Measurements from ENCODE around the gene PARP1.

The PARP1 gene

DNA sequence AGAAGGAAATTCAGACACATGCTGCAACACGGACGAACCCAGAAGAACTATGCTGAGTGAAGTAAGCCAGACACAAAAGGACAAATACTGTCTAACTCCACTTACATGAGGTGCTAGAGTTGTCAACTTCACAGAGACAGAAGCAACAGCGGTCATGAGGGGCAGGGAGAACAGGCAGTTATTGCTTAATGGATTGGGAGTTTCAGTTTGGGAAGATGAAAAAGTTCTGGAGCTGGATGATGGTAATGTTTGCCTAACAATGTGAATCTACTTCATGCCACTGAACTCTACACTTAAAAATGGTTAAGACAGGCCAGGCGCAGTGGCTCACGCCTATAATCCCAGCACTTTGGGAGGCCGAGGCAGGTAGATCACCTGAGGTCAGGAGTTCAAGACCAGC, 12.1 kb downstream of the PARP1 start:
- Histone ChIP-seq H3K4me2 (ENCODE audit: low read length, poor library complexity, severe bottlenecking) (no peak overlapping the region), H3K27me3 (ENCODE audit: control insufficient read depth in 1 of 2, insufficient read depth in 1 of 2, low read length in 2 of 2) (no peaks in the 10 kb centered on the region), H2BK15ac (ENCODE audit: low read depth, poor library complexity, severe bottlenecking) (no peak overlapping the region), H2AFZ (ENCODE audit: low read depth, low read length) (no peak overlapping the region), H2BK12ac (ENCODE audit: low read length in 2 of 2) (no peak overlapping the region), H3K4me1 (ENCODE audit: control insufficient read depth, insufficient read depth, low read depth, low read length) (peaks cover 7% of the 10 kb centered on the region), H3K4me3 (ENCODE audit: insufficient read depth in 1 of 2, low read depth in 1 of 2, low read length in 2 of 2) (no peak overlapping the region), H3K9me3 (ENCODE audit: control insufficient read depth, low read length) (no peaks in the 10 kb centered on the region), H2BK120ac (ENCODE audit: low read depth, low read length) (no peak overlapping the region), H4K8ac (ENCODE audit: low read length) (no peak overlapping the region), H3K14ac (ENCODE audit: low read length in 2 of 2) (no peak overlapping the region), H3K9ac (ENCODE audit: low read length) (no peak overlapping the region), H3K18ac (ENCODE audit: low read depth in 1 of 2, low read length in 2 of 2) (no peak overlapping the region), H4K91ac (ENCODE audit: low read length) (no peak overlapping the region), H2BK5ac (ENCODE audit: low read depth, low read length, poor library complexity, severe bottlenecking) (no peak overlapping the region), H3K79me1 (replicated peaks; ENCODE audit: low read length, poor library complexity, severe bottlenecking) (peaks cover 40% of the 10 kb centered on the region), H3K27ac (ENCODE audit: low read length, poor library complexity, severe bottlenecking) (no peak overlapping the region), H3K36me3 (ENCODE audit: control insufficient read depth in 1 of 2, insufficient read depth in 2 of 2, low read depth in 1 of 2, low read length in 2 of 2) (peaks cover 14 to 50% of the 10 kb centered on the region in 2 experiments), H2AK5ac (ENCODE audit: low read length, severe bottlenecking) (no peak overlapping the region), H3K23ac (ENCODE audit: low read length in 2 of 2) (no peak overlapping the region), H3K4ac (ENCODE audit: low read depth in 1 of 2, low read length in 2 of 2) (no peak overlapping the region)
- DNase-seq: no peak
- WGBS: 96% methylated on average over 4 of the region's 6 CpGs

DNA sequence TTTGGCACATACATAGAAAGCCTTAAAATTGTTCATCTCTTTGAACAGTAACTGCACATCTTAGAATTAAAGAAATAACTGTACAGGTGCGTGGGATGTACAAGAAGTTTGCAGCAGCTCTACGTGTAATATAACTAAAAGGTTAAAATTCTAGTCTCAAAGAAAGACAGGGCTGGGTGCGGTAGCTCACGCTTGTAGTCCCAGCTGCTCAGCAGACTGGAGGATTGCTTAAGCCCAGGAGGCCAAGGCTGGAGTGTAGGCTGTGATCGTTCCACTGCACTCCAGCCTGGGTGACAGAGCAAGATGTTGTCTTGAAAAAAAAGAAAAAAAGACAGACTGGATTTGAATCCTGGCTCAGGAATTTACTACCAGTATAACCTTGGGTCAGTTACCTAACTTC, 13.4 kb downstream of the PARP1 start:
- no peak overlapping the region for H2BK12ac ChIP-seq (ENCODE audit: low read length in 2 of 2)
- H3K27ac ChIP-seq (ENCODE audit: low read length, poor library complexity, severe bottlenecking): no peak overlapping the region
- H3K27me3 ChIP-seq (ENCODE audit: control insufficient read depth in 1 of 2, insufficient read depth in 1 of 2, low read length in 2 of 2): no peaks in the 10 kb centered on the region
- H2BK5ac ChIP-seq (ENCODE audit: low read depth, low read length, poor library complexity, severe bottlenecking): no peak overlapping the region
- H2AK5ac ChIP-seq (ENCODE audit: low read length, severe bottlenecking): no peak overlapping the region
- H3K4me2 ChIP-seq (ENCODE audit: low read length, poor library complexity, severe bottlenecking): no peak overlapping the region
- peaks cover 41% of the 10 kb centered on the region for H3K79me1 ChIP-seq (replicated peaks; ENCODE audit: low read length, poor library complexity, severe bottlenecking)
- no peak overlapping the region for H3K9ac ChIP-seq (ENCODE audit: low read length)
- no peak overlapping the region for H3K23ac ChIP-seq (ENCODE audit: low read length in 2 of 2)
- H4K8ac ChIP-seq (ENCODE audit: low read length): no peak overlapping the region
- H3K18ac ChIP-seq (ENCODE audit: low read depth in 1 of 2, low read length in 2 of 2): no peak overlapping the region
- H3K14ac ChIP-seq (ENCODE audit: low read length in 2 of 2): no peak overlapping the region
- WGBS: 98% methylated on average over 5 of the region's 5 CpGs
- H2BK120ac ChIP-seq (ENCODE audit: low read depth, low read length): no peak overlapping the region
- H2BK15ac ChIP-seq (ENCODE audit: low read depth, poor library complexity, severe bottlenecking): no peak overlapping the region
- H4K91ac ChIP-seq (ENCODE audit: low read length): no peak overlapping the region
- no peak overlapping the region for H3K4ac ChIP-seq (ENCODE audit: low read depth in 1 of 2, low read length in 2 of 2)
- no peak overlapping the region for H3K4me3 ChIP-seq (ENCODE audit: insufficient read depth in 1 of 2, low read depth in 1 of 2, low read length in 2 of 2)
- DNase-seq: no peak
- peaks cover 7% of the 10 kb centered on the region for H3K4me1 ChIP-seq (ENCODE audit: control insufficient read depth, insufficient read depth, low read depth, low read length)
- H2AFZ ChIP-seq (ENCODE audit: low read depth, low read length): no peak overlapping the region
- H3K9me3 ChIP-seq (ENCODE audit: control insufficient read depth, low read length): no peaks in the 10 kb centered on the region
- peaks cover 22 to 51% of the 10 kb centered on the region in 2 experiments for H3K36me3 ChIP-seq (ENCODE audit: control insufficient read depth in 1 of 2, insufficient read depth in 2 of 2, low read depth in 1 of 2, low read length in 2 of 2)

DNA sequence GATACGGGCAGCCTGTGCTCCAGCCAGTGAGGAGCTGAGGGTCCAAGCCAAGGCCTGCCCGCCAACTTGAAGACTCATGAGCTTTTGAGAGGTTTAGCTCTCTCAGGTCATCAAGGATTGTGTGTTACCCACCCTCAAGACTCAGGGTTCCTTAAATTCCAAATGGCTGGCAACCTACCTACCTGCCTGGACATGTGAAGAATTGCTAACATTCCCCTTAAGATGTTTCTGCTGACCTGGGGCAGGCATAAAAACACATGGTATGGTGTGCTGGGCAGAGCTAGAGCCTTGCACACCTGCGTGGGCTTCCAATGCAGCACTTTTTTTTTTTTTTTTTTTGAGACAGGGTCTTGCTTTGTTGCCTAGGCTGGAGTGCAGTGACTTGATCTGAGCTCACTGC, 17.2 kb downstream of the PARP1 start:
- no peak overlapping the region for H2BK120ac ChIP-seq (ENCODE audit: low read depth, low read length)
- no peaks in the 10 kb centered on the region for H3K4me1 ChIP-seq (ENCODE audit: control insufficient read depth, insufficient read depth, low read depth, low read length)
- H3K9me3 ChIP-seq (ENCODE audit: control insufficient read depth, low read length): no peaks in the 10 kb centered on the region
- H2AFZ ChIP-seq (ENCODE audit: low read depth, low read length): no peak overlapping the region
- H2BK12ac ChIP-seq (ENCODE audit: low read length in 2 of 2): no peak overlapping the region
- no peak overlapping the region for H3K4me3 ChIP-seq (ENCODE audit: insufficient read depth in 1 of 2, low read depth in 1 of 2, low read length in 2 of 2)
- H3K27ac ChIP-seq (ENCODE audit: low read length, poor library complexity, severe bottlenecking): no peak overlapping the region
- 93% methylated on average over 3 of the region's 3 CpGs for WGBS
- H3K36me3 ChIP-seq (ENCODE audit: control insufficient read depth in 1 of 2, insufficient read depth in 2 of 2, low read depth in 1 of 2, low read length in 2 of 2): peaks cover 41 to 80% of the 10 kb centered on the region in 2 experiments
- H2BK5ac ChIP-seq (ENCODE audit: low read depth, low read length, poor library complexity, severe bottlenecking): no peak overlapping the region
- H4K8ac ChIP-seq (ENCODE audit: low read length): no peak overlapping the region
- no peak for DNase-seq
- no peak overlapping the region for H3K4ac ChIP-seq (ENCODE audit: low read depth in 1 of 2, low read length in 2 of 2)
- no peak overlapping the region for H3K14ac ChIP-seq (ENCODE audit: low read length in 2 of 2)
- no peak overlapping the region for H3K23ac ChIP-seq (ENCODE audit: low read length in 2 of 2)
- no peak overlapping the region for H2BK15ac ChIP-seq (ENCODE audit: low read depth, poor library complexity, severe bottlenecking)
- no peaks in the 10 kb centered on the region for H3K27me3 ChIP-seq (ENCODE audit: control insufficient read depth in 1 of 2, insufficient read depth in 1 of 2, low read length in 2 of 2)
- H2AK5ac ChIP-seq (ENCODE audit: low read length, severe bottlenecking): no peak overlapping the region
- no peak overlapping the region for H3K9ac ChIP-seq (ENCODE audit: low read length)
- no peak overlapping the region for H4K91ac ChIP-seq (ENCODE audit: low read length)
- peaks cover 39% of the 10 kb centered on the region for H3K79me1 ChIP-seq (replicated peaks; ENCODE audit: low read length, poor library complexity, severe bottlenecking)
- no peak overlapping the region for H3K4me2 ChIP-seq (ENCODE audit: low read length, poor library complexity, severe bottlenecking)
- H3K18ac ChIP-seq (ENCODE audit: low read depth in 1 of 2, low read length in 2 of 2): no peak overlapping the region

DNA sequence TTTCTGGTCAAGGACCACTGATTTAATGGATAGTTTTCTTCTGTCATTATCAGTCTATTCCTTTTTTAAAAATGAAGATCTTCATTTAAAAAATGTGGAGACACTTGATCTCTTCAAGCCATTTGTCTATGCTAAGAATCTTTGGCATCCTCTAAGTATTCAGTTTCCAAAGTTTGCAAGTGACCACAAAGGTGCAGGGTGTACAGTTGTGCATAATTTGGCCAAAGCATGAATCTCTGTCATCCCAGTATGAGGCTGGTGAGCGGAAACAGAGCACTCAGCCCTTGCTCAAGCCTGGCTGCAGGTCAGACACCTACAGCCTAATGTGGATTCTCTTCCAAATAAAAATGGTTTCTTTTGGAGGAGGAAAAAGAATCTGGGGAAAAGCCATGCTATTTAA, 19.8 kb downstream of the PARP1 start:
- no peak overlapping the region for H2AFZ ChIP-seq (ENCODE audit: low read depth, low read length)
- H3K4me3 ChIP-seq (ENCODE audit: insufficient read depth in 1 of 2, low read depth in 1 of 2, low read length in 2 of 2): no peak overlapping the region

More for the DNA sequence above, 19.8 kb downstream of the PARP1 start:
- Histone ChIP-seq H3K18ac (ENCODE audit: low read depth in 1 of 2, low read length in 2 of 2) (no peak overlapping the region), H2BK12ac (ENCODE audit: low read length in 2 of 2) (no peak overlapping the region), H3K4ac (ENCODE audit: low read depth in 1 of 2, low read length in 2 of 2) (no peak overlapping the region), H3K27ac (ENCODE audit: low read length, poor library complexity, severe bottlenecking) (no peak overlapping the region), H2AK5ac (ENCODE audit: low read length, severe bottlenecking) (no peak overlapping the region), H3K36me3 (ENCODE audit: control insufficient read depth in 1 of 2, insufficient read depth in 2 of 2, low read depth in 1 of 2, low read length in 2 of 2) (peaks cover 56 to 92% of the 10 kb centered on the region in 2 experiments), H3K9me3 (ENCODE audit: control insufficient read depth, low read length) (no peaks in the 10 kb centered on the region), H3K9ac (ENCODE audit: low read length) (no peak overlapping the region), H3K79me1 (replicated peaks; ENCODE audit: low read length, poor library complexity, severe bottlenecking) (peaks cover 40% of the 10 kb centered on the region), H2BK5ac (ENCODE audit: low read depth, low read length, poor library complexity, severe bottlenecking) (no peak overlapping the region), H3K14ac (ENCODE audit: low read length in 2 of 2) (no peak overlapping the region), H2BK15ac (ENCODE audit: low read depth, poor library complexity, severe bottlenecking) (no peak overlapping the region), H3K27me3 (ENCODE audit: control insufficient read depth in 1 of 2, insufficient read depth in 1 of 2, low read length in 2 of 2) (no peaks in the 10 kb centered on the region), H3K23ac (ENCODE audit: low read length in 2 of 2) (no peak overlapping the region), H4K91ac (ENCODE audit: low read length) (no peak overlapping the region), H3K4me2 (ENCODE audit: low read length, poor library complexity, severe bottlenecking) (no peak overlapping the region), H4K8ac (ENCODE audit: low read length) (no peak overlapping the region), H3K4me1 (ENCODE audit: control insufficient read depth, insufficient read depth, low read depth, low read length) (no peaks in the 10 kb centered on the region), H2BK120ac (ENCODE audit: low read depth, low read length) (no peak overlapping the region)
- 87% methylated on average over 1 of the region's 1 CpG for WGBS
- no peak for DNase-seq

Measured in mesenchymal stem cell (in vitro differentiated cells and primary cell).